GM23248 (cell line): ENCODE results near the gene ZNF684.

Experiments
- EZH2 ChIP-seq: fragments of 200-600 bp; sonication (generic); IDR thresholded peaks from 2 replicates; pipeline ENCODE4 v1.6.1; 2018; ENCODE audit warnings: antibody characterized with exemption, mild to moderate bottlenecking; ENCODE audit not compliant: insufficient read depth, poor library complexity, severe bottlenecking
- EZH2phosphoT487 ChIP-seq: fragments of 200-600 bp; sonication (generic); IDR thresholded peaks from 2 replicates; pipeline ENCODE4 v1.6.1; 2018; ENCODE audit warnings: antibody characterized with exemption, moderate library complexity, mild to moderate bottlenecking, low read depth; ENCODE audit not compliant: insufficient read depth

GRCh38 chr1:40595623-40596022, 64.2 kb downstream of the ZNF684 start:
- TF ChIP-seq EZH2 (no peak), EZH2phosphoT487 (no peak)
